Stimulated activated CD8-positive, alpha-beta memory T cell treated with anti-CD3 and anti-CD28 coated beads, Interleukin-7, amount 100 ng/mL, for 1 hour (primary cell): ENCODE data around the gene HES5.
"Not testable (repeated sequence)": the region's sequence is repeated elsewhere in the genome, so short reads cannot be mapped to it uniquely, and the experiment has no call there.

Experiments used
- DNase-seq, 2 donors: peaks; one replicate each; pipeline ENCODE4 v3.0.0-alpha.2; 2020; ENCODE audit warnings: low read depth in 2 of 2

HES5 gene, protein sequence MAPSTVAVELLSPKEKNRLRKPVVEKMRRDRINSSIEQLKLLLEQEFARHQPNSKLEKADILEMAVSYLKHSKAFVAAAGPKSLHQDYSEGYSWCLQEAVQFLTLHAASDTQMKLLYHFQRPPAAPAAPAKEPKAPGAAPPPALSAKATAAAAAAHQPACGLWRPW

DNA sequence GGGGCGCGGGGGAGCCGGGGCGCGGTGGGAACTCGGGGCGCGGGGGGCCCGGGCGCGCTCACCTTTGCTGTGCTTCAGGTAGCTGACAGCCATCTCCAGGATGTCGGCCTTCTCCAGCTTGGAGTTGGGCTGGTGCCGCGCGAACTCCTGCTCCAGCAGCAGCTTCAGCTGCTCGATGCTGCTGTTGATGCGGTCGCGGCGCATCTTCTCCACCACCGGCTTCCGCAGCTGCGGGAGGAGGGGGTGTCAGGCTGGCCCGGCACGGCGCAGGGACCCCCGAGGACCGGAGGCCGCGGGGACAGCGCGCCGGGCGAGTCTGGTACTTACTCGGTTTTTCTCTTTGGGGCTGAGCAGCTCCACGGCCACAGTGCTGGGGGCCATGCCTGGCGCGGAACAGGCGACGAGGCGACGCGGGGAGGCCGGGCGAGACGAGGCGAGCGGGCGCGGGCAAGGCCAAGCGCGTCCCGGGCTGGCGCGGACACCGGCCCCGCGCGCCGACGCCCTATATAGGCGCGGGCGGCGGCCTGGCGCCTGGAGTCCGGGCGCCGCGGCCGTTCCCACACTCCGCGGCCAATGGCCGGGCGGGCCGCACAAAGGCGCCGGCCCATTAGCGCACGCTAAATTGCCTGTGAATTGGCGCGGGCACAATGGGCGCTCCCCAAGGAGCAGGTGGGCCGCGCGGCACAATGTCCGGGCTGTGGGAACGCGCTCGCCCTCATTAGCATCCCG, at the start of gene HES5:
Gene HES5 (minus strand): TSS at position 480 of the 729 bp plus-strand sequence. CDS start 99 bp downstream, at position 381.
- no peak for DNase-seq

DNA sequence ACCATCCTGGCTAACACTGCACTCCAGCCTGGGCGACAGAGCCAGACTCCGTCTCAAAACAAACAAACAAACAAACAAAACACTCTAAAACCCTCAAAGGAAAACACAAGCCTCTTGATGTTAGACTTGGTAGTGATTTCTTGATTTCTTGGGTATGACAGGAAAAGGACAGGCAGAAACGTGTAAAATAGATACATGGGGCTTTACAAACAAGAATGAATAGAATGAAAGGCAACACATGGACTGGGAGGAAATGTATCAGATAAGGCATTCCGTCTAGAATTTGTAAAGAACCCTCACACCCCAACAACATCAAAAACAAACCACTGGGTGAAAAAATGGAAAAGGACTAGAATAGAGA, 48.7 kb upstream of the HES5 start:
- no peak for DNase-seq

DNA sequence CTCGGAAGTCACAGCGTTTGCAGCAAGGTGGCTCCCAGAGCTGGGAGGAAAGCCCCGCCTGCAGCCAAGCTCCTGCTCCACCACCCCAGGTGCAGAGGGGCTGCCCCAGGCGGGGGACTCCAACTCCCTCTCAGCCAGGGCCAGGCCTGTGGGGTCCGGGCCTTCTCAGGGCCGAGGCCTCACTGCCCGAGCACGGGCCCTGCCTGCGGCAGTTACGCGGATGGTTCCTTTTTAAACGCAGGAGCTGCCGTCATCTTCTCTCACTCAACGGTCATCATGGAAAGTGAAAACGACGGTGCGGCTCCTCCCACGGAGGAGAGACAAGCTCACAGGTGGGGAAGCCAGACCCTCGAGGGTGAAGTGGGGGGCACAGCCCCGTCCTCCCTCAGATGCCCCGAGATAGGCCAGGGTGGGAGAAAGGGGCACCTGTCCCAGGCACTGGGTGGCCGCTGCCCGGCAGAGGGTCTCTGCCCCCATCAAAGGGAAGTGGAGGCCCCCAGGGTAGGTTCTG, 47.6 kb upstream of the HES5 start:
- DNase-seq = not testable (repeated sequence)

DNA sequence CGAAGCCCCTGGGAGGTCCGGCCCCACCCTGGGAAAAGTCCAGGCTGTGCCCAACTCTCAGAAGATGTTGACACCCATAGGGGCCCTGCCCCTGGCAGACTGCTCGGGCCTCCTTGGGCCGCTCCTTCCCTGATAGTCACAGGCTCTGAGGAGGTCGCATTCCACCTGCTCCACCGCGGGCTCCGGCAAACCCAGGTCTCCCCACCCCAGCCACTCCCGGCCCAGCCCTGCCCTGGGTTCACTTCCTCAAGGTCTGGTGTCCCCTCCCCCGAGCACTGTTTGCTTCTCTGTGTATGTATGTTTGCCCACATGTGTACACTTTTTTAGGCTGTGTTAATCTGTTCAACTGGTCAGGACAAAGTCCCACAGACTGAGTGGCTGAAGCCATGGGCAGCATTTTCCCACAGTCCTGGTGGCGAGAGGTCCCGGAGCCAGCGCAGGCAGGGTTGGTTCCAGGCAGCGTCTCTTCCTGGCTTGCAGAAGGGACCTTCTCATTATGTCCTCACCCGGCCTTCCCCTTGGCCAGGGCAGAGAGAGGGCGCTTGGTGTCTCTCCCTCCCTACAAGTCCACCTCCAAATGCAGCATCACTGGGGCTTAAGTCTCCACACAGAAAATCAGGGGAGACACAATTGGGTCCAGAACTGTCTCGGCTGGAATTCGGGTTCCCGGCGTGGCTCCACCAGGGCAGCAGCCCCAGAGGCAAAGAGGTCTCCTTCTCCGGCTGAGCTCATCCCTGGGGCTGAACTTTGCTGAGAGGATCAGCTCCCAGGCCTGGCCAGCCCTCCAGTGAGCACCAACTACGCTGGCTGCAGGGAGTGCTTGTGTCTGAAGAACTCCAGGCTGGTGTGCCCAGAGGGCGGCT, 46.0 kb upstream of the HES5 start:
- DNase-seq = no peak

DNA sequence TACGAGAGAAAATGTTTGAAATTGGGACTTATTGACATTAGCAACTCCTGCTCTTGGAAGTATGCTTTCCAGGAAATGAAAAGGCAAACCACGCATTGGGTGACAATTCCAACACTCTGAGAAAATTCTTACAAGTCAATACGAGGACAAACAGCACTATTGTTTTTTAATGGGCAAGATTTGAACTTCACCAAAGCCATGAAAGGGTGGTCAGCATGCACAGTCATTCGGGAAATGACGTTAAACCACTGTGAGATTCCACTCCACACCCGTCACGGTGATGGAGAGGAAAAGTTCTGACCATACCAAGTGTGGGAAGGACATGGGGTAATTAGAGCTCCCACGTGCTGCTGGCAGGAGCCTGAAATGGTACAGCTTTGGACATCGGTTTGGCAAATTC, 44.3 kb upstream of the HES5 start:
- no peak for DNase-seq

DNA sequence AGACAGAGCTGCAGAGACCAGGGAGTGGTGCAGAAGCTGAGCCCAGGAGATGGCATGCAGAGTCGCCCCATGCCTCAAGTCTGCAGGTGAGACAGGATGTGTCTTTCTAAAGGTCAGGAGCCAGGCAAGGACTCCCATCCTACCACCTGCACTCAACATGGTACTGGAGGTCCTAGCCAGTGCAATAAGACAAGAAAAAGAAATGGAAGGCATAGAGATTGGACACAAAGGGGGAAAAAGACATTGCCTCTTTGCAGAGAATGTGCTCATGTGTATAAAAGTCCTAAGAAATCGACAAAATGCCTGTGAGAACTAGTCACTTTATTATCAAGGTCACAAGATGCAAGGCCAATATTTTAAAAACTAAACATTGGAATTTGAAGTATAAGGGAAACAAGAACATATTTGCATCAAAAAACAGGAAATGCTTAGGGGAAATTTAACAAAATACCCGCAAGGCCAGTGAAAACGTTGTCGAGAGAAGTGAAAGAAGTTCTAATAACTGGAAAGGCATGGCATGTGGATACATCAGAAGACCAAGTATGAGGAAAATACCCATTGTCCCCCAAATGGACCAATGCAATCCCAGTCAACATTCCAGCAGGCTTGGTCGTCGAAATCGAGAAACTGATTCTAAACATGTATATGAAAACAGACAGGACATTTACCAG, 43.3 kb upstream of the HES5 start:
- DNase-seq = no peak

DNA sequence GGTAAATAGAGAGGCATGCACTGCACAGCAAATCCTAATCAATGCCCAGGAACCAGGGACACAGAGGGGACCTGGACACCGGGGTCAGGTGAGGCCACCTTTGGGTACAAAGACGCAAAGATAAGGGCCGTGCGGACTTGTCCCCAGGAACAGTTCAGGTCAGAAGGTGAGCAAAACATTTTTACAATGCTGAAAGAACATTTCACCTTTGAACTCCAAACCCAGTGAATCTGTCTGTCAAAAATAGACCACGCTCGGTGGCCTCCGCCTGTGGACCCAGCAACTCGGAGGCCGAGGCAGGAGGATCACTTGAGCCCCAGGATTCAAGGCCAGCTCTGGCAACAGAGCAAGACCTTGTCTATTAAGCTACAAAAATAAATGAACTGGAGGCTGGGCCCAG, 41.3 kb upstream of the HES5 start:
- no peak for DNase-seq

DNA sequence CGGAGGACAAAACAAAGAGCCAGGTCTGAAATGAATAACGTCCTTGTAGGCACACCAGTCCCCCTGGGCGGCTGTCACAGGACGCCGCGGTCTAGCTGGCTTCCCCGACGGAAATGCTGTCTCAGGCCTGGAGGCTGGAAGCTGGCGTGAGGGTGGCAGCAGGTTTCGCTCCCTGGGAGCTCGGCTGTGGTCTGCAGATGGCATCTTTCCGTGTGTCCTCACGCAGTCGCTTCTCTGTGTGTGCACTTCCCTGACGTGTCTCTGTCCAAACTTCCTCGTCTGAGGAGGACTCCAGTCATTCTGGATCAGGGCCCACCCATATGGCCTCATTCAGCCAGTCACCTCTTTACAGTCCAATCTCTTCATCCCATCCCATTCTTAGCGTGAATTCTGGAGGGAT, 40.3 kb upstream of the HES5 start:
- no peak for DNase-seq

DNA sequence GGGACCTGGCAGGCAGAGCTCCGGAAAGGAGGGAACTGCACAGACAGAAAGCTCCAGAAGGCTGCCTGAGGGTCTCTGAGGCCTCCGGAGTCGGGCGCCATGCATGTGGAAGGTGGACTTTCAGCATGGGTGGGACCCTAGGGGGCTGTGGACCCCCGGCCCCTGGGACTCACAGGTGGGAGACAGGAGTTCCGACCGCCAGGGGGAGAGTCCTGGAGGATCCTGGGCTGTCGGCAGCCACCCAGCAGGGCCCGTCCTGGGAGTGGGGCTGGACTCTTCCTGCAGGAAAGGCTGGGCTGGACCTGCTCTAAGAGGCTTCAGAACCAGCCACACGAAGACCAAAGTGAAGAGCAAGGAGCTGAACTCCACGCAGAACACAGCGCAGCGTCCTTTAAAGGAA, 39.6 kb upstream of the HES5 start:
- not testable (repeated sequence) for DNase-seq

DNA sequence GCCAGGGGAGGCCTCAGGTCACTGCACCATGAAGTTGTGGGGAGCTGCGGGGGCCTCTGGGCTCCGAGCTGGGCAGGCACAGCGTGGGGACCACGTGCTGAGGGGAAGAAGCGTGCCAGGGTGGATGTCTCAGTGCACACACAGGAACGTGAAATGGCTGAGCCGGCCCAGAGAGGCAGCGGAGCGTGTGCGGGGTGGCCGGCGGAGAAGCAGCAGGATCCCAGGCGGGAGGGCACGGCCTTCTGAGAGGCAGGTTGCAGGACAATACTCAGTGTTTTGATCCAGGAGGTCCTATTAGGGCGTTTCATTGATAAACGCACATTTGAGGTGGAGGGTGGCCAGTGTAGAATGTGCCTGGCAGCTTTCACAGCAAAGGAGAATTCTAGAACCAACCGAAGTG, 39.0 kb upstream of the HES5 start:
- DNase-seq = no peak

DNA sequence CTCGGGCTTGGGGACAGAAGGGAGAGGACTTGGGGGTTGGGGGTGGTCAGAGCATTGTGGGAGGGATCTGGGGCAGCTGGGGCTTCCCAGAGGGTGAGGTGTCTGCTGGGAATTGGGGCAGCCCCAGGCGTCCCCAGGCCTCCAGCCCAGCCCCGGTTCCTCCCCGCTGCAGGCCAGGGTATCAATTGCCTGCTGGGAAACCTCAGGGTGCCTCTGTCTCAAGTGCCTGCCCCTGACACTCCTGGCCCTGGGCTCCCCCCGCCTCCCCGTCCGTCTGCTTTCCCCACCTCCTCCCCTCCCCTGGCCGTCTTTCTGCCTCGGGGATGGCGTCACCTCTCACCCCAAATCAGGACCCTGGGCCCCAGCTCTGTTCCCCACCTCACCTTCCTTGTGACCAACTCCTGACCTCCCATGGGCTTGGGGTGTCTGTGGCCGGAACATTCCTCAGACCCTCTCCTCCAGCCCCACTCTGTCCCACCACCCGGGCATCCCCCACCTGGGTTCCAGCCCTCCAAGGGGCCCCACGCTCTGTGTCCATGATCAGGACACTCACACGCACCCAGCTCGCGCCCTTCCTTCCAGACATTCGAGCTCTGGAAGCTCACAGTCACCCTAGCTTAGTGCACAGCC, 38.2 kb upstream of the HES5 start:
- not testable (repeated sequence) for DNase-seq

DNA sequence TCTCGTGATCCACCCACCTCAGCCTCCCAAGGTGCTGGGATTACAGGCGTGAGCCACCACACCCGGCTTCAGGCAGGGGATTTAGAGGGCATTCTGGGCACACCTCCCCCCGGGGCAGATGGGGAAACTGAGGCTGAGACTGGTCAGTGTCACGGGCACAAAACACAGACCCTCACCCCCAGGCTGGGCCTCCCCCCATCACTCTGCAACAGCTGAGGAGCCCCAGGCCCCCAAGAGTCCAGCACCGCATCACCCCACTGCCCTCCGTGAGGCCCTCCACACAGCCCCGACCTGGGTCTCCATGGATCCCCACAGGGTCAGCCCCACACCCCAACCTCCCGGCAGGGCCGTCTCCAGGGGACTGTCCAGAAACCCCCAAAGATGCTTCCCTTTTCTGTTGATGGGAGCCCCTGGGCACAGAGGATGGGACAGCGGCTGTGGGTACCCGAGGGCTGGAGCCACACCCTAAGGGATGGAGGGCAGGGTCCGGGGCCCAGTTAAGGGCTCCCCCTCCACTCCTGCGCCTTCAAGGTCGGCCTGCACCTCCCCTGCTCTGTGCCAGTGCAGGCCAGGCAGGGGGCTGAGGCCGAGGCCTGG, 37.1 kb upstream of the HES5 start:
- DNase-seq = no peak

DNA sequence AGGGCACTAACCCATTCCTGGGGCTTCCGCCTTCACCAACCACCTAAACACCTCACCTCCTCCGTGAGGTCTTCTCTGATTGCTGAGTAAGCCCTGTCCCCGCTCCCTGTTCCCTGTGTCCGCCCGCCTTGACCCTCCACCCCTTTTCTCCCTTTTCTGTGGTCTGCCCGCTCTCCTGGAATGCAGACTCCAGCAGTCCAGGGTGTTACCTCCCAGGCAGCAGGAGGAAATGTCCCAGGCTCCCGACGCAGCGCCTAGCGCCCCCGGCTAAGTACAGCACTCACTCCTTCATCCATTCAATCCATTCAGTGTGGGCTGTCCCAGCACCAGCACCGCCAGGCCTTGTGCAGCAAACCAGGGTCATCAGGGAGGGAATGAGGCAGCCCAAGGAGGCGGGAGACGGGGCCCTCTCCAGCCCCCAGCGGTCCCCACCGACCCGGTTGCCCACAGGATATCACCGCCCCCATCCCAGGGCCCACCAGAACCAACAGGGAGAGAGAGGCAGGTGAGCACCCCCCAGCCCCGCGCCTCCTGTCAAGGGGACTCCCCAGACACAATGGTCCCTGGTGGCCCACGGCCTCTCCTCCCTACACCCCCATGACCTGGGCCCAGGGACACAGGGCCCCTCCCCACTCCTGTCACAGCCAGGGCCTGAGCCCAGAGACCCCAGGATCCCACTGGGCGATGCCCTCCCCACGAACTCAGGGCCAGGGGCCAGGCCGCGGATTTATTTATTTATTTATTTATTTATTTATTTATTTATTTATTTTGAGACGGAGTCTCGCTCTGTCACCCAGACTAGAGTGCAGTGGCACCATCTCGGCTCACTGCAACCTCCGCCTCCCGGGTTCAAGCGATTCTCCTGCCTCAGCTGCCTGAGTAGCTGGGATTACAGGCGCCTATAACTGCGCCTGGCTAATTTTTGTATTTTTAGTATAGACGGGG, 36.3 kb upstream of the HES5 start:
- DNase-seq = no peak

DNA sequence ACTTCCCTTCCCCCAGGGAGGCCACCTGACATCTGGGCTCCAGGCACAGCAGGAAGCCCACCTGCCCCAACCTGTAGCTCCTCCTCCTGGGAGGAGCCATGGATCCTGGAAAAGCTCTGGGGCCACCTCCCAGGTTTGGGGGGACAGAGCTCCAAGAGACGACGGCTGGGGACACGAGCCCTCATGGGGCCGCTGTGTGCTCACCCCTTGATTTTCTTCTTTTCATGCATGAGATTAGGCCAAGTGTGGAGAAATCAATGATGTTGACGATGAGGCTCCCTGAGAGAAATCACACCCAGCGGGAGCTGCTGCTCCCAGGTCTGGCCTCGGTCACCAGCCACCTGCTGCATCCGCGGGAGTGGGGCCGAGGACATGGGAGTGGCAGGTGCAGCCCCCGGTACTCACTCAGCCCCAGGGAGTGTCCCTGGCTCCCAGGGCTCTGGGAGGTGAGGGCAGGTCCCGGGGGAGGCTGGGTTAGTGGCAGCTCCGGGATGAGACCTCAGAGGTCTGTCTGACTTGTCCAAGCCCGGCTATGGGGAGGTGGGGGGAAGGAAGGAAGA, 34.8 kb upstream of the HES5 start:
- DNase-seq = no peak

DNA sequence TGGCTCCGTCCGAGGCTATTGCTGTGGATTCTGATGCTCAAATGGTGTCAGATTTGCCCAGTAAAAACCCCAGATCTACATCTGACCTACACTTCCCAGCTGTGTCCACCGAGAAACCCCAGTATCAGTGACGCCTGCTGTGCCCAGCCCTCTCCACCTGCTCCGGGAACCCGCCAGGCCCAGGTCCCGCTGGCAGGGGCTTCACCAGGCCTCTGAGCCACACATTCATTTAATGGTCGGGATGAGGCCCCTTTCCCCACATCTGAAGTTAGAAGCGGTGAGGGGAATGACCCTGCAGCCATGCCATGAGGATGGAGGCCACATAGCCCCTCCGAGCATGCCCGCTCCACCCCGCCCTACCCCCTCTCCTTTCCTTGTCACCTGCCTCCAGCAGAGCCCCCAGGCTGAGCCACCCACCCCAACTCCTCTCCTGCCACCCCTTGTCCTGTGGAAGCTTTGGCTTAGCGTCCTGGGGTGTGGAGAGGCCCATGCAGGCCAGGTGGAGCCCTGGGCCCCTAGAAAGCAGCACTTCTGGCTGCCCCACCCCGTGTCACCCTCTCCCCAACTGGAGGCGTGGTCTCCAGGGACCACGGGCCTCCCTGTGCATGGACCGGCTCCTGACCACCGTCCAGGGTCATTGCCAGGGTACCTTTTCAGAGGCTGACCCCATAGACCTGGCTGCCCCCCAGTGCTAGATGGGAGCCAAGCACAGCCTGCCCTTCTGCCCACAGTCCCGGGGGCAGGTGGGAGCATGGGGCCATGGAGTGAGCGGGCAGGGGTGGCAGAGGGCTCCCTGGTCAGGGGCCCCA, 34.1 kb upstream of the HES5 start:
- DNase-seq = no peak

DNA sequence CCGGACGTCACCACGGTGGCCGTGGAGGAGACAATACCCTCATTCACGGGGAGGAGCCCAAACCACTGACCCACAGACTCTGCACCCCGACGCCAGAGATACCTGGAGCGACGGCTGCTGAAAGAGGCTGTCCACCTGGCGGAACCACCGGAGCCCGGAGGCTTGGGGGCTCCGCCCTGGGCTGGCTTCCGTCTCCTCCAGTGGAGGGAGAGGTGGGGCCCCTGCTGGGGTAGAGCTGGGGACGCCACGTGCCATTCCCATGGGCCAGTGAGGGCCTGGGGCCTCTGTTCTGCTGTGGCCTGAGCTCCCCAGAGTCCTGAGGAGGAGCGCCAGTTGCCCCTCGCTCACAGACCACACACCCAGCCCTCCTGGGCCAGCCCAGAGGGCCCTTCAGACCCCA, 33.1 kb upstream of the HES5 start:
- no peak for DNase-seq

DNA sequence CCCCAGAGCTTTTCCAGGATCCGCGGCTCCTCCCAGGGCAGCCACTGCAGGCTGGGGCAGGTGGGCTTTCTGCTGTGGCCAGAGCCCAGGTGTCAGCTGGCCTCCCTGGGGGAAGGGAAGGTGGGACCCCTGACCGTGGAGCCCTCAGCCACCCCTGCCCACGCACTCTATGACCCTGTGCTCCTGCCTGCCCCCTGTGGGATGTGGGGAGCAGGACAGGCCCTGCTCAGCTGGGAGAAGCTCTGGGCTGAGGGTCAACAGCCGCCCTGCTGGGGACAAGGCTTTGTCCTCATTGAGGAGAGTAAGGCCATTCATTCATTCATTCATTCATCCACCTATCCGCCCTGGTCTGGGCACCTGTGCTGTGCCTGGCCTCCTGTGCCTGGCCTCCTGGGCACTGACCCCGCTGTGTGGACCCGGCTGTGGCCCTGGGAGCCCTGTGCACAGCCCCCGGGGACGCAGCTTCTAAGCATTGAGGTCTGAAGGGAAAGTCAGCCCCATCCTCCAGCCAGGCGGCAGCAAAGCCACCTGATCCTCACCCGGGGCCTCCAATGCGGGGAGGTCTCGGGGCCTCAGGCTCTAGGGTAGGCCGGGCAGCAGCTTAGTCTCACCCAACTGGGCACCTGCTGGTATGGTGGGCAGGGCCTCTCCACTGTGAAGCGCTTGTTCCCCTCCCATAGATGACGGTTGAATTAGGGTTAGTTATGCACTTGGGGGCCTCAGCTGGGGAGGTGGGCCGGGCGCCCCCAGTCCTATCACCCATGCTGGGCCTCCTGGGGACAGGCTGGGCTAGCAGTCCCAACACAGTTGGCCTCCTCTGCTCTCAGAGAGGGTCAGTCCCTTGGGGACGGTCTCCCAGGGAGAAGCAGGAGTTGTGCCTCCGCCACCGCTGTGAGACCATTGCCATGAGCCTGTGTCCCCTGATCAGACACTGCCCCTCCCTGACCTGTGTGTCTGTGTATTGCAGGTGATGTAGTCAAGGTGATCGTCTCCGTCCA, 32.1 kb upstream of the HES5 start:
- no peak for DNase-seq

DNA sequence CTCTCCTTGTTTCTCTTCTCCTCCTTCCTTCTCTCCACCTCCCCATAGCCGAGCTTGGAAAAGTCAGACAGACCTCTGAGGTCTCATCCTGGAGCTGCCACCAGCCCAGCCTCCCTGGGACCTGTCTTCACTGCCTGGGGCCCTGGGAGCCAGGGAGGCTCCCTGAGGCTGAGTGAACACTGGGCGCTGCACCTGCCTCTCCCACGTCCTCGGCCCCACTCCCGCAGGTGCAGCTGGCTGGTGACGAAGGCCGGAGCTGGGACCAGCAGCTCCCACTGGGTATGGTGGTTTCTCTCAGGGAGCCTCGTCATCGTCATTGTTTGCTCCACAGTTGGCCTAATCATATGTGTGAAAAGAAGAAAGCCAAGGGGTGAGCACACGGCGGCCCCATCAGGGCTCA, 31.4 kb upstream of the HES5 start:
- DNase-seq = no peak
